HUES6 (cell line): Measurements from ENCODE around the gene FSCN2.

Experiments
- H3K27ac ChIP-seq: 2 replicates; pipeline ENCODE4 v1.7.0; 2013; ENCODE audit warnings: low read depth, mild to moderate bottlenecking, low read length, inconsistent platforms
- H3K27me3 ChIP-seq: 2 replicates; pipeline ENCODE4 v1.6.1; 2013; ENCODE audit warnings: low read length; ENCODE audit not compliant: control insufficient read depth, insufficient read depth
- H3K36me3 ChIP-seq: 2 replicates; pipeline ENCODE4 v1.6.1; 2013; ENCODE audit warnings: low read length; ENCODE audit not compliant: control insufficient read depth, insufficient read depth
- H3K4me1 ChIP-seq: 2 replicates; pipeline ENCODE4 v1.6.1; 2013; ENCODE audit warnings: low read length; ENCODE audit not compliant: control insufficient read depth, insufficient read depth
- H3K4me3 ChIP-seq: 2 replicates; pipeline ENCODE4 v1.5.1; 2013; ENCODE audit warnings: low read depth, low read length
- H3K9ac ChIP-seq: one replicate; pipeline ENCODE4 v1.6.1; 2013; ENCODE audit warnings: mild to moderate bottlenecking, low read length
- H3K9me3 ChIP-seq: 2 replicates; pipeline ENCODE4 v1.6.1; 2013; ENCODE audit warnings: low read depth, low read length; ENCODE audit not compliant: control insufficient read depth, insufficient read depth

FSCN2 gene

GRCh38 chr17:81546906-81547613 lies 18.9 kb downstream of the FSCN2 start:
- Histone ChIP-seq H3K4me1 (peaks cover 5% of the 10 kb centered on the region), H3K36me3 (peaks cover 74% of the 10 kb centered on the region), H3K27me3 (no peaks in the 10 kb centered on the region), H3K9me3 (no peaks in the 10 kb centered on the region), H3K4me3 (no peak overlapping the region), H3K9ac (no peak overlapping the region), H3K27ac (no peak overlapping the region)

- no peak overlapping the region for H3K27ac ChIP-seq
- no peaks in the 10 kb centered on the region for H3K27me3 ChIP-seq
- no peak overlapping the region for H3K4me3 ChIP-seq
- no peaks in the 10 kb centered on the region for H3K9me3 ChIP-seq
- peaks cover 69% of the 10 kb centered on the region for H3K36me3 ChIP-seq
- peaks cover 5% of the 10 kb centered on the region for H3K4me1 ChIP-seq
- no peak overlapping the region for H3K9ac ChIP-seq
Measured at GRCh38 chr17:81547614-81547982, 19.4 kb downstream of the FSCN2 start.

- Histone ChIP-seq H3K27ac (no peak overlapping the region), H3K4me1 (peaks cover 15% of the 10 kb centered on the region), H3K36me3 (peaks cover 54% of the 10 kb centered on the region), H3K9ac (no peak overlapping the region), H3K27me3 (no peaks in the 10 kb centered on the region), H3K9me3 (no peaks in the 10 kb centered on the region), H3K4me3 (no peak overlapping the region)
Measured at GRCh38 chr17:81549031-81549557, 20.9 kb downstream of the FSCN2 start.

GRCh38 chr17:81549826-81550225 lies 21.6 kb downstream of the FSCN2 start:
- H3K9me3 ChIP-seq = no peaks in the 10 kb centered on the region
- peaks cover 15% of the 10 kb centered on the region for H3K4me1 ChIP-seq
- H3K9ac ChIP-seq = no peak overlapping the region
- peaks cover 46% of the 10 kb centered on the region for H3K36me3 ChIP-seq
- no peak overlapping the region for H3K27ac ChIP-seq
- H3K27me3 ChIP-seq = no peaks in the 10 kb centered on the region
- no peak overlapping the region for H3K4me3 ChIP-seq

GRCh38 chr17:81550285-81550684 lies 22.1 kb downstream of the FSCN2 start:
- H3K9ac ChIP-seq = no peak overlapping the region
- no peaks in the 10 kb centered on the region for H3K9me3 ChIP-seq
- H3K36me3 ChIP-seq = peaks cover 42% of the 10 kb centered on the region
- H3K27me3 ChIP-seq = no peaks in the 10 kb centered on the region
- peaks cover 15% of the 10 kb centered on the region for H3K4me1 ChIP-seq
- H3K27ac ChIP-seq = no peak overlapping the region
- no peak overlapping the region for H3K4me3 ChIP-seq

- H3K4me1 ChIP-seq = peaks cover 15% of the 10 kb centered on the region
- no peak overlapping the region for H3K27ac ChIP-seq
- H3K27me3 ChIP-seq = no peaks in the 10 kb centered on the region
- H3K9ac ChIP-seq = peak overlapping the region; percentile 77
- peaks cover 36% of the 10 kb centered on the region for H3K36me3 ChIP-seq
- H3K4me3 ChIP-seq = peak overlapping the region; percentile 91
- no peaks in the 10 kb centered on the region for H3K9me3 ChIP-seq
Measured at GRCh38 chr17:81550830-81551457, 22.8 kb downstream of the FSCN2 start.

GRCh38 chr17:81551458-81552243 lies 23.5 kb downstream of the FSCN2 start:
- H3K9ac ChIP-seq = peak overlapping the region; percentile 77
- H3K36me3 ChIP-seq = peaks cover 31% of the 10 kb centered on the region
- H3K9me3 ChIP-seq = no peaks in the 10 kb centered on the region
- H3K27me3 ChIP-seq = no peaks in the 10 kb centered on the region
- H3K4me3 ChIP-seq = peak overlapping the region; percentile 91
- H3K4me1 ChIP-seq = peaks cover 15% of the 10 kb centered on the region
- peak overlapping the region; percentile 52; the same call in 1 of the 2 replicates for H3K27ac ChIP-seq

GRCh38 chr17:81552244-81553017 lies 24.3 kb downstream of the FSCN2 start, which contains the start of gene FAAP100:
TSS of gene FAAP100 (minus strand) at chr17:81552353. CDS start at chr17:81552330, 23 bp downstream.
- H3K27me3 ChIP-seq = no peaks in the 10 kb centered on the region
- peaks cover 31% of the 10 kb centered on the region for H3K36me3 ChIP-seq
- H3K27ac ChIP-seq = peak within 1 kb of the TSS; percentile 52; the same call in 1 of the 2 replicates
- H3K9ac ChIP-seq = peak within 1 kb of the TSS; percentile 77
- peaks cover 15% of the 10 kb centered on the region for H3K4me1 ChIP-seq
- H3K4me3 ChIP-seq = peak within 1 kb of the TSS; percentile 91
- H3K9me3 ChIP-seq = no peaks in the 10 kb centered on the region

- H3K27me3 ChIP-seq = no peaks in the 10 kb centered on the region
- H3K27ac ChIP-seq = peak overlapping the region; percentile 52; the same call in 1 of the 2 replicates
- H3K9ac ChIP-seq = peak overlapping the region; percentile 70
- peak overlapping the region; percentile 91 for H3K4me3 ChIP-seq
- no peaks in the 10 kb centered on the region for H3K9me3 ChIP-seq
- peaks cover 33% of the 10 kb centered on the region for H3K36me3 ChIP-seq
- peaks cover 15% of the 10 kb centered on the region for H3K4me1 ChIP-seq
Measured at GRCh38 chr17:81553018-81553615, 24.9 kb downstream of the FSCN2 start.

- Histone ChIP-seq H3K9ac (peak overlapping the region; percentile 20), H3K4me3 (peak overlapping the region; percentile 91), H3K27me3 (no peaks in the 10 kb centered on the region), H3K4me1 (peaks cover 15% of the 10 kb centered on the region), H3K27ac (no peak overlapping the region), H3K36me3 (peaks cover 38% of the 10 kb centered on the region), H3K9me3 (no peaks in the 10 kb centered on the region)
Measured at GRCh38 chr17:81553616-81554181, 25.5 kb downstream of the FSCN2 start.
